ENCODE results near the gene KRTAP5-5. TPM values are rescaled to one million over a fixed set of nuclear protein-coding genes. Genes with fewer than 3 reads are reported as not detected.
A peak's percentile ranks its signal among the peaks of the same experiment; 100 is the strongest.

KRTAP5-5 gene
- total RNA-seq, 3 donors from 2014 or later: 0.32 to 1.6 (median 0.75) TPM

DNA sequence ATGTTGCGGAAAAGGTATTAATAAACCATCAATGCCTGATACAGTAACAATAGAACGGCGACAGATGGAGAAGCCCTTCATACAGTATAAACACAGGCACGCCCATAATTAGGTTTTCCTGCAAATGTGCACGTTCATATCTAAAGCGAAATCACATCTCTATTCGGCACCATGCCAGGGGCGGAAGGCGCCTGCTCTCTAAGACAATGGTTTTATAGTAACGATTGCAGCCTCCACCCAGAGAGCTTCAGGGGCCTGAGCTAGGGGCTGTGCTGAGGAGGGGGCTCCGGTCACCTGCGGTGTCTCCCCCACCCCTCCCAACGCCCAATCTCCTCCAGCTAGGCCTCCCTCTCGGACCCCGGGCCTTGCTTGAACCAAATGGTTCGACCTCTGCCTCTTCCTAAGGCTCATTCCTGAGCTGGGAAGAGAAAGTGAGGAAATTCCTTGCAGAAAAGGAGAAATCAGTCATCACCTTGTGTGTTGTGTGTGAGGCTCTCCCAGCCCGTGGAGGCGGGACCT lies 9.6 kb downstream of the KRTAP5-5 start:
- H3K4me3 ChIP-seq: no peak overlapping the region
- H3K4me1 ChIP-seq (ENCODE audit: low read depth): peaks cover 16% of the 10 kb centered on the region
- DNase-seq (peak; percentile 79 to 89 (median 85)), ATAC-seq (peak; percentile 89)
- no peaks in the 10 kb centered on the region for H3K36me3 ChIP-seq (ENCODE audit: low read depth)
- intact Hi-C loops (cut with DNase I, micrococcal nuclease): no loop called here
- TF ChIP-seq, protein P1, sequence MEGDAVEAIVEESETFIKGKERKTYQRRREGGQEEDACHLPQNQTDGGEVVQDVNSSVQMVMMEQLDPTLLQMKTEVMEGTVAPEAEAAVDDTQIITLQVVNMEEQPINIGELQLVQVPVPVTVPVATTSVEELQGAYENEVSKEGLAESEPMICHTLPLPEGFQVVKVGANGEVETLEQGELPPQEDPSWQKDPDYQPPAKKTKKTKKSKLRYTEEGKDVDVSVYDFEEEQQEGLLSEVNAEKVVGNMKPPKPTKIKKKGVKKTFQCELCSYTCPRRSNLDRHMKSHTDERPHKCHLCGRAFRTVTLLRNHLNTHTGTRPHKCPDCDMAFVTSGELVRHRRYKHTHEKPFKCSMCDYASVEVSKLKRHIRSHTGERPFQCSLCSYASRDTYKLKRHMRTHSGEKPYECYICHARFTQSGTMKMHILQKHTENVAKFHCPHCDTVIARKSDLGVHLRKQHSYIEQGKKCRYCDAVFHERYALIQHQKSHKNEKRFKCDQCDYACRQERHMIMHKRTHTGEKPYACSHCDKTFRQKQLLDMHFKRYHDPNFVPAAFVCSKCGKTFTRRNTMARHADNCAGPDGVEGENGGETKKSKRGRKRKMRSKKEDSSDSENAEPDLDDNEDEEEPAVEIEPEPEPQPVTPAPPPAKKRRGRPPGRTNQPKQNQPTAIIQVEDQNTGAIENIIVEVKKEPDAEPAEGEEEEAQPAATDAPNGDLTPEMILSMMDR (IDR thresholded peaks at IDR 0.05): no peak
- no peaks in the 10 kb centered on the region for H3K9me3 ChIP-seq

DNA sequence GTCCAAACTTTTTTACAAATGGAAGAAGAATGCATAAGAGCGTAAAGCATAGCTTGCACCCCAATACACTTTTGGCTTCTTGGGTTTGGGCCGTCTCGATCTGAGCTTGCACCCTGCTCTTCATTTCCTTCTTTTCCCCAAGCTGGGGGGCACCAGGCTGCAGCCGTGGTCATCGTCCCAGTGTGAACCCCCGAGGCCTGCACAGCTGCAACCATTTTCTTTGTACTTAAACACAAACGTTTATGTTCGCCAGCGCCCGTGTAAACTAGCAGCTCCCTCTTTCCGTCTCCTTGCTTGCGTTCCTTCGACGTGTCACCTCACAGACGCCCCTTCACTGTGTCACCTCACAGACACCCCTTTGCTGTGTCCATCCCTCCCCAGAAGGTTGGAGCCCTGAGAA lies 10.1 kb downstream of the KRTAP5-5 start:
- TF ChIP-seq, protein P1 (IDR thresholded peaks at IDR 0.05): no peak
- intact Hi-C loops (cut with DNase I, micrococcal nuclease): no loop called here
- ATAC-seq: peak; percentile 2
- no peaks in the 10 kb centered on the region for H3K9me3 ChIP-seq
- no peaks in the 10 kb centered on the region for H3K36me3 ChIP-seq (ENCODE audit: low read depth)
- peaks cover 16% of the 10 kb centered on the region for H3K4me1 ChIP-seq (ENCODE audit: low read depth)
- no peak overlapping the region for H3K4me3 ChIP-seq
- peak in 1 of 3 donors; percentile 33 for DNase-seq

DNA sequence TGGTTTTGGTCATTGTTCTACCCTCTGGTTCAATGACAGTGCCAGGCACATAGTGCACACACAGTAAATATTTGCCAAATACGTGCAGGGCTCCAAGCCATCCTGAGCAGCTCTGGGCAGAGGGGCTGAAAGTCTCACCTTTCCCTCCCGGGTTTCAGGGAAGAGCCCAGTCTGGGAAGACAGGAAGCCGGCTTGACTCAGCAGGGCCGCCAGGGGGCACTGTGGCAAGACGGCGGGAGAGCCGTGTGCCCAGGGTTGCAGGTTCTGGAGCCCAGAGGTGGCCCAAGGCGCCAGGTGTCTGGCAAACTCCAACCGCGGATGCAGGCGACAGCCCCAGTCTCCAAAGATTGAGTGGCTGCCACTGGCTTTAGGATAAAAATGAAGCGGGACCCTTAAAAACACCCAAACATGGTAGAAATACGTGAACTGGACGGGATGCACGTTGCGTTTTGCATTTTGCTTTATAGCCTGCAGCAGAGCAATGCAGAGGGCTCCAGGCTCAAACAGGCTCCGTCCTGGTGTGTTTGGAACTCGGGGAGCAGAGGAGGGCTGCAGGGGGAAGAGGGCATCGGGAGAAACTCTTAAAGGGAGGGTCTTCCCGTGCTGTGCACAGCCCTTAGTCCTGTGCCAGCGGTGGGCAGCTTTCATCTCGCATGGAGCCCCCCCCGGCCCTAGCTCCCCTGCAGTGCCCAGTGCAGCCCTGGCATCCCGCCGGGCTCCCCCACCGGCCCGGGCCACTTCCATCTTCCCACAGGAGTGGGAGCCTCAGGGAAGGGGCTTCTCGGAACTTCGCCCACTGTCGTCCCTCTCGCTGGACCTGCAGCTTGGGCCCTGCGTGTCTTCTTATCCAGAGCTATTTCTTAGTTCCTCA lies 10.7 kb downstream of the KRTAP5-5 start:
- intact Hi-C loops (cut with DNase I, micrococcal nuclease): no loop called here
- Histone ChIP-seq H3K36me3 (ENCODE audit: low read depth) (no peaks in the 10 kb centered on the region), H3K4me1 (ENCODE audit: low read depth) (peaks cover 16% of the 10 kb centered on the region), H3K4me3 (no peak overlapping the region), H3K9me3 (no peaks in the 10 kb centered on the region)
- TF ChIP-seq, protein P1 (IDR thresholded peaks at IDR 0.05): peak; percentile 80
- DNase-seq (peak in 2 of 3 donors; percentile 32 to 67), ATAC-seq (peak; percentile 84)

DNA sequence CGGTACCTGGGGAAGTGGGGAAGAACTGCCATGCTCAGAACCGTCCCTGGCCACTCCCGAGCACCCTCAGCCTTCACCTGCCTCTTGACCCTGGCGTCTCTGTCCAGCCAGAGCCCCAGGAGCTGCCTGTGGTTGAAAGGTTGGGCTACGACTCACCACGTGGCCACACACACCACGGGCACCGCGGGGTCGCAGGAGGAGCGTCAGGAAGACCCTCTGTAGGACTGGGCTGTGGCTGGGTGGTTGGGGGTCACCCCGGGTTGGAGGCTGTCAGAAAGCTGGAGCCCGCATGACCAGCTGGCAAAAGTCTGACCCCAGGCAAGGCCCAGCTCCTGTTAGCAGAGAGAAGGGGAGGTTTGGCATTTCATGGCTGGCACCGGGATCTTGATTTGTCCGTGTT lies 11.5 kb downstream of the KRTAP5-5 start:
- H3K9me3 ChIP-seq: no peaks in the 10 kb centered on the region
- intact Hi-C loops (cut with DNase I, micrococcal nuclease): no loop called here
- no peak for ATAC-seq
- H3K4me3 ChIP-seq: no peak overlapping the region
- H3K4me1 ChIP-seq (ENCODE audit: low read depth): peaks cover 16% of the 10 kb centered on the region
- TF ChIP-seq, protein P1 (IDR thresholded peaks at IDR 0.05): no peak
- no peaks in the 10 kb centered on the region for H3K36me3 ChIP-seq (ENCODE audit: low read depth)
- DNase-seq: no peak

DNA sequence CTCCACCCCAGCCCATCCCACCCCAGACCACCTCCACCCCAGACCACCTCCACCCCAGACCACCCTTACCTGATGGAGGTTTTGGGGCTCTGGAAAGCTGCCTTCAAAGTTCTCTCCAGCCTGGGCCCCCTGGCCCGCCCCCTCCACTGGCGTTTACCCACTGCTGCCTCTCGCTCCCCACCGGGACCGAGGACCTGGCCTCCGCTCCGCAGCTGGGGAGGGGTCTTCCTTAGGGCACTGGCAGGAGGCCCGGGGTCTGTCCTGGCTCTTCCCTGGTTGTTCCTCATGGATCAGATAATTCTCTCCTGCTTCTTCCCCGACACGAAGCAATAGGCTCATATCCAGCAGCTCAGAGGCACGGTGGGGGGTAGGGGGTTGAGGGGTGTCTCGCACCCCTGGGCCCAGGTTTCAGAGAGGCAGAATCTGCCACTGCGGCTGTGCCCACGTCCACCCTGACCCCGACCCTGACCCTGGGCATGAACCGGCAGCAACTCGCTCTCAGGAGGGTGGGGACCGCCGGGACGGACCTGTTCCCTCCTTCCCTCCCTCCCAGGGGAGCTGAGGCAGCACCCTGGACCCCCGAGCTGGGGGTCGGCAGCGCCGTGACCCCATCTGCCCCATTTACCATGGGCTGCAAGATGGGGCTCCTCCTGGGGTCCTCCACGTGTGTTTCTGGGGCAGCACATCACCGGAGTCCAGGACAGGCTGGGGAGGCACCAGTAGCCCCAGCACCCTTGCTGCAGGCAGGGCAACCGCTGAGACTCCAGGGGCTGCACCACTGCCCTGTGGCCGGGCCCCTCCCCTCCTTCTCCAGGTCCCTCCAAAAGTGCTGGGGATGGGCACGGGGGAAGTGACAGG lies 12.9 kb downstream of the KRTAP5-5 start:
- DNase-seq: no peak
- no peak for ATAC-seq
- intact Hi-C loops (cut with DNase I, micrococcal nuclease): no loop called here

More for the DNA sequence above, 12.9 kb downstream of the KRTAP5-5 start:
- Histone ChIP-seq H3K9me3 (no peaks in the 10 kb centered on the region), H3K4me3 (no peak overlapping the region), H3K4me1 (ENCODE audit: low read depth) (peaks cover 16% of the 10 kb centered on the region), H3K36me3 (ENCODE audit: low read depth) (no peaks in the 10 kb centered on the region)
- TF ChIP-seq, protein P1 (IDR thresholded peaks at IDR 0.05): no peak
